Upper lobe of left lung (tissue), 6 donors: ENCODE results near the gene TMEM225B. TPM values are rescaled to one million over a fixed set of nuclear protein-coding genes. Genes with fewer than 3 reads are reported as not detected.
"Not testable (repeated sequence)": the region's sequence is repeated elsewhere in the genome, so short reads cannot be mapped to it uniquely, and the experiment has no call there.

Source experiments
- ATAC-seq, 2 donors: fragments of 200-7000 bp; cut with Tn5 transposase; one replicate each; pipeline ENCODE4 v1.9.1; 2022; ENCODE audit warnings: mild to moderate bottlenecking in 2 of 2, moderate library complexity in 2 of 2; ENCODE audit not compliant: low FRiP score in 2 of 2
- DNase-seq, 2 donors: peaks; one replicate each; pipeline ENCODE4 v3.0.0-alpha.2; 2019 to 2020
- H3K27ac ChIP-seq, 4 donors: fragments of 200-600 bp; sonication (generic); one replicate each; pipeline ENCODE4 v1.5.1; 2016 to 2019
- H3K27me3 ChIP-seq, 4 donors: fragments of 200-600 bp; sonication (generic); one replicate each; pipeline ENCODE4 v1.5.1; 2017 to 2019
- H3K36me3 ChIP-seq, 4 donors: fragments of 200-600 bp; sonication (generic); one replicate each; pipeline ENCODE4 v1.5.1; 2016 to 2019
- H3K4me1 ChIP-seq, 4 donors: fragments of 200-600 bp; sonication (generic); one replicate each; pipeline ENCODE4 v1.5.1; 2018 to 2019
- H3K4me3 ChIP-seq, 4 donors: fragments of 200-600 bp; sonication (generic); one replicate each; pipeline ENCODE4 v1.5.1; 2017 to 2019; ENCODE audit warnings: mild to moderate bottlenecking in 2 of 4, moderate library complexity in 1 of 4
- H3K9me3 ChIP-seq, 4 donors: fragments of 200-600 bp; sonication (generic); one replicate each; pipeline ENCODE4 v1.5.1; 2018 to 2019
- CTCF ChIP-seq, 6 experiments: fragments of 450-650 bp in 4 of 6; fragments of 200-600 bp in 2 of 6; sonication (generic) in 2 of 6; IDR thresholded peaks; one replicate each; pipeline ENCODE4 v1.5.1; 2016 to 2019; ENCODE audit warnings: antibody characterized with exemption in 6 of 6
- EP300 ChIP-seq, 4 donors: sonication (generic); formaldehyde crosslinking; IDR thresholded peaks; one replicate each; pipeline ENCODE4 v1.5.1; 2017; ENCODE audit warnings: antibody characterized with exemption in 4 of 4, control low read depth in 2 of 4
- POLR2A ChIP-seq, 4 donors: fragments of 450-650 bp; IDR thresholded peaks; one replicate each; pipeline ENCODE4 v1.5.1; 2016 to 2017; ENCODE audit warnings: antibody characterized with exemption in 4 of 4, mild to moderate bottlenecking in 2 of 4
- POLR2AphosphoS5 ChIP-seq, 2 donors: sonication (generic); formaldehyde crosslinking; IDR thresholded peaks; one replicate each; pipeline ENCODE4 v1.5.1; 2017; ENCODE audit warnings: antibody characterized with exemption in 2 of 2
- WGBS, 2 donors: methylation state at CpG; one replicate each; pipeline ENCODE4 v1.1.5; 2017 to 2018; 5-methylcytosine and 5-hydroxymethylcytosine counted together
- total RNA-seq, 6 donors: library from RNA; depleted of rRNA in 4 of 6; stranded (reverse); fragments of >200 nt in 4 of 6; gene quantifications; one replicate each; pipeline versions ENCODE4 v1.1.0 to v1.2.1, GENCODE V29; 2016 to 2021
- donor health status: DM: no; HTN: no; CAD: no; lungs with moderate emphysema.
- donor health status: DM: no; HTN: yes; CAD: no; lungs with severe emphysema.

Gene TMEM225B
- 1 to 10 TPM in 2 of 6 donors, under 1 TPM in 3, not detected in 1; 0.59 to 3.1 (median 0.91) TPM for total RNA-seq

GRCh38 chr7:99597762-99598501 lies at the start of gene TMEM225B:
Gene TMEM225B (plus strand): TSS chr7:99598267. CDS start chr7:99604389, 6,122 bp downstream.
- Histone ChIP-seq H3K27me3 (no peaks in the 10 kb centered on the region), H3K4me3 (no peak within 1 kb of the TSS), H3K27ac (no peak within 1 kb of the TSS), H3K4me1 (no peaks in the 10 kb centered on the region), H3K36me3 (no peaks in the 10 kb centered on the region), H3K9me3 (no peaks in the 10 kb centered on the region)
- ATAC-seq (peak in 1 of 2 donors; percentile 35), DNase-seq (peak in 1 of 2 donors; percentile 70)
- TF ChIP-seq EP300 (IDR thresholded peaks at IDR 0.05) (no peak), CTCF (IDR thresholded peaks at IDR 0.05) (no peak), POLR2A (IDR thresholded peaks at IDR 0.05) (no peak), POLR2AphosphoS5 (IDR thresholded peaks at IDR 0.05) (no peak)
- 69 to 88% methylated on average over 25 to 29 of the region's 34 CpGs for WGBS, 2 donors

- H3K27ac ChIP-seq, H3K9me3 ChIP-seq, ATAC-seq, DNase-seq, H3K4me3 ChIP-seq, H3K27me3 ChIP-seq: not testable (repeated sequence)
- Histone ChIP-seq H3K36me3 (peaks cover 0 to 13% (median 11%) of the 10 kb centered on the region in 4 donors), H3K4me1 (peaks cover 12 to 18% (median 13%) of the 10 kb centered on the region in 4 donors)
- WGBS, 2 donors: 93 to 100% methylated on average over 1 to 2 of the region's 2 CpGs
Observed at GRCh38 chr7:99549545-99549944, 48.5 kb upstream of the TMEM225B start.

- WGBS, 2 donors: 16 to 18% methylated on average over 12 to 15 of the region's 15 CpGs
- peaks cover 0 to 6% (median 0%) of the 10 kb centered on the region in 4 donors for H3K9me3 ChIP-seq
- H3K4me1 ChIP-seq: peaks cover 12 to 20% (median 13%) of the 10 kb centered on the region in 4 donors
- peak overlapping the region; percentile 79 to 95 (median 86) for H3K27ac ChIP-seq
- ATAC-seq (peak; percentile 8 to 23), DNase-seq (no peak)
- no peaks in the 10 kb centered on the region for H3K27me3 ChIP-seq
- TF ChIP-seq EP300 (IDR thresholded peaks at IDR 0.05): no peak
- TF ChIP-seq POLR2A (IDR thresholded peaks at IDR 0.05): no peak
- TF ChIP-seq POLR2AphosphoS5 (IDR thresholded peaks at IDR 0.05): no peak
- TF ChIP-seq CTCF (IDR thresholded peaks at IDR 0.05): no peak
- H3K4me3 ChIP-seq: peak overlapping the region; percentile 79 to 88 (median 82)
- peaks cover 0 to 23% (median 11%) of the 10 kb centered on the region in 4 donors for H3K36me3 ChIP-seq
Observed at GRCh38 chr7:99551334-99551733, 46.7 kb upstream of the TMEM225B start.

- H3K27ac ChIP-seq: peak within 1 kb of the TSS; percentile 79 to 95 (median 86)
Observed at GRCh38 chr7:99551767-99552463, 46.2 kb upstream of the TMEM225B start, which contains the start of gene FAM200A. Gene FAM200A (minus strand): TSS chr7:99552114. CDS start chr7:99548407, 3,707 bp downstream.

More at GRCh38 chr7:99551767-99552463, 46.2 kb upstream of the TMEM225B start, which contains the start of gene FAM200A:
- TF ChIP-seq EP300 (IDR thresholded peaks at IDR 0.05): no peak
- peak; percentile 42 to 86 (median 58) for TF ChIP-seq POLR2A (IDR thresholded peaks at IDR 0.05)
- TF ChIP-seq CTCF (IDR thresholded peaks at IDR 0.05): no peak
- TF ChIP-seq POLR2AphosphoS5 (IDR thresholded peaks at IDR 0.05): peak; percentile 93 to 98
- peak within 1 kb of the TSS; percentile 79 to 88 (median 82) for H3K4me3 ChIP-seq
- H3K4me1 ChIP-seq: peaks cover 14 to 26% (median 17%) of the 10 kb centered on the region in 4 donors
- 1% methylated on average over 24 to 28 of the region's 37 CpGs for WGBS, 2 donors
- H3K27me3 ChIP-seq: no peaks in the 10 kb centered on the region
- H3K36me3 ChIP-seq: peaks cover 0 to 26% (median 11%) of the 10 kb centered on the region in 4 donors
- ATAC-seq (peak; percentile 95 to 100), DNase-seq (peak; percentile 90 to 91)
- peaks cover 0 to 6% (median 0%) of the 10 kb centered on the region in 4 donors for H3K9me3 ChIP-seq
